CD4-positive, alpha-beta T cell treated with Interleukin-6 for 4 hours (primary cell): ENCODE data around the gene SNTG2.

Experiments
- DNase-seq: peaks from one replicate; pipeline ENCODE4 v3.0.0-alpha.2; 2020; ENCODE audit warnings: mixed read lengths

Gene SNTG2

GRCh38 chr2:1297372-1298159 is 346.9 kb downstream of the SNTG2 start:
- no peak for DNase-seq

GRCh38 chr2:1299043-1299442 is 348.4 kb downstream of the SNTG2 start:
- no peak for DNase-seq

DNA sequence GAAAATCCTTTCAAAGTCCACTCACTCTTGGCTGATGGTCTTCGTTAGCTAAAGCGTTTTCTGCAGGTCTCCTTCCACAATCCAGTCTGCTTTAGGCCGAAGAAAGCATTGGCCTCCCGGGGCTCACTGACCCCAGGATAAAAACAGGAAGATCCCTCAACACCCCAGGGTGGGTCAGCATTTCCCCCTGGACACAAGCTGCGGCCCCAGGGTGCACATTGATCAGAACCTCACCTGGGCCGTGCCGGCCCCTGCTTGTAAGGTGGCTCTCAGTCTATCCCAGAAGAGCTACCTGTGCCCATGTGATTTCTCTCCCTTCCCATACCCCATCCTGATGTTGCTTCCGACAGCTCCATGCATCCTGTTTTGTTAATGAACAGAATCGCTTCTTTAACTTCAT is 349.6 kb downstream of the SNTG2 start:
- no peak for DNase-seq

GRCh38 chr2:1301056-1301455 is 350.4 kb downstream of the SNTG2 start:
- DNase-seq = no peak

- DNase-seq = no peak
Measured at GRCh38 chr2:1305342-1306013, 354.8 kb downstream of the SNTG2 start.

DNA sequence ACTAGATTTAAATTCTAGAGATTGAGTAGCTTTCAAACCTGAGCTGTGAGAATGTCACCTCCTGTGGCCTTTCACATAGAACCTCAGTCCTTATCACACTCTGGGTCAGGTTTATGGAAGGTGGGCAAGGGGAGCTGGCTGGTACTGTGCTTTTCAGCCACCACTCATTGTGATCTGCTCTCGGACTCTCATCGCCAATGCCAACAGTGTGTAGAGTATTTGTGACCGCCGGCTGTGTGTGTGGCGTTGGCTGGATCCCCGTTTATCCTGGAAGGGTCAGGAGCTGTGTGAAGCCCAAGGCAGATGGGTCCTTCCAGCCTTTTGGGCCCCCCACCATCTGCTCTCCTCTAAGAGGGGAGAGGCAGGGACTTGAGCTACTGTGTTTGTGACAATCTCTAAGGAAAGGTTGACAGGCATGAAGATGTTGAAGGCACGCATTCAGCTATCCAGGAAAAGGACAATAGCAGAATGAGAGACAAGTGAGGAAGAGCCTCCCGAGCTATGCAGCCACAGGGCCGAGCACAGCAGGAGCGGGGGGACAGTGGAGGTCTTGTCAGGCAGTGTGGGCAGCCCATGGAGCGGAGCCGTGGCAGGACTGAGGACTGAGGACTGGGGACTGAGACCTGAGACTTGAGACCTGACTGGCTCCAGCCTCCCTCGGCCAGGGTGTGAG is 355.5 kb downstream of the SNTG2 start:
- no peak for DNase-seq

- DNase-seq = no peak
Measured at GRCh38 chr2:1306687-1307516, 356.3 kb downstream of the SNTG2 start.

- DNase-seq = no peak
Measured at GRCh38 chr2:1307670-1308069, 357.0 kb downstream of the SNTG2 start.

DNA sequence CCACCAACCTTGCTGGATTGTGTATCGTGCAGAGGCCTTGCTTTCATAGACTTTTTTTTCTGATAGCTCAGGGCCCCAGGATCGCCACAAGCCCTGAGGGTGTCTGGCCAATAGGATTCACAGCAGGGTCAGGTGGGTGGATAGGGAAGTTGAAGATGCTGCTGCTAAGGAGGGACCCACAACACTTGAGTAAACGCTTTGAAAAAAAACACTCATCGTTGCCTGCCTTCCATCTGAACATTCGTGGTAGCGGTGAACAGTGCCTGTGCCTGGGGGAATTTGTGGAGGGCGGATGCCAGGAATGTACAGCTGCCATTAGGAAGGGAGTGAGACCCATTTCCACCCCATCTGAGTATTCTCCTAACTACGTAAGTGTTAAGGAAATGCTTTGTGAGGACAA is 358.0 kb downstream of the SNTG2 start:
- DNase-seq = no peak

- DNase-seq = no peak
Measured at GRCh38 chr2:1309507-1309906, 358.9 kb downstream of the SNTG2 start.

GRCh38 chr2:1310202-1310601 is 359.6 kb downstream of the SNTG2 start:
- DNase-seq = no peak

- no peak for DNase-seq
Measured at GRCh38 chr2:1310866-1311265, 360.2 kb downstream of the SNTG2 start.

DNA sequence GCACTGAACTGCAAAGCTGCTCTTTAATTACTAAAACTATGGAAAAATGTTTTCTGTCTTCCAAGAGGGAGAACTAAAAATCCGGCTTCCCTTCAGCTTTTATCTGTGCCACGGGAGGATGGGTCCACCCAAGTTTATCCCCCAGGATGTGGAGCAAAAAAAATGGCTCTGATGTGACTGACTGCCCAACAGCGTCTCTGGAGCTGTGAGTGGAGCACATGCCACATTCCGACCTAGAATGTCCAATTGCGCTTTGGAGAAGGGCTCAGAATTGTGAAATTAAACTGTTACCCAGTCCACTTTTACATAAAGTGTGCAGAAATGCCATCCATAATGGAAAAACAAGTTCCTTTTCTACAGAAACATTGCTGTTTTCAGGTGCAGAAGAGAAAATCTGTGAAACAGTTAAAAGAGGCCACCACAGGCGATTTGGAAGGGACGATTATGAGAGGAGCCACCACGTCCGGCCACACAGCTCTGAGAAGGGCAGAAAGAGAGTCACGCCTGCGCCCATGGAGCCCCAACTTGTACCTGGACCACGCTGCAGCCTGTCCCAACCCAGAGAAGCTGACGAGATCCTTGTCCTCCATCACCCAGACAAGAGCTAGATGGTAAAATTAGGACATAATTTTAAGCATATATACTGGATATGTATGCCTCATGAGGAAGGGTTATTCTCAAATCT is 362.7 kb downstream of the SNTG2 start:
- DNase-seq = no peak

DNA sequence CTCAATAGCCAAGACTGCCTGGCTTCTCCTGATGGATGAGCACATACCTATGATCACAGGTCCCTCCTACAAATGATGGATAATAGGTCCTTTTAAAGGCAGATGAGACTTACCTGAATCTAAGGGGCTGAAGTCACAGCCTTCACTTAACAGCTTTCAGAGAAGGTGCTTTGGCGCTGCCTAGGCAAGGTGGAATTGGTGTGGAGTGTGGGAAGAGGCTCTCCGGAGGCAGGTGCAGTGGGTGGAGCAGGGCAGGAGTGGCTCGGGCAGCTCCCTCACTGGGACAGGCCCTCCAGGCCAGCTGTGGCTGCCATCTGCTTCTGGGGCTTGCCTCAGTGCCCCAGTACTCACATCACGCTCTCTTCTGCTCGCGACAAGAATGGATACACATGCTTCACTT is 363.6 kb downstream of the SNTG2 start:
- DNase-seq = no peak

GRCh38 chr2:1318366-1319009 is 367.8 kb downstream of the SNTG2 start:
- no peak for DNase-seq

- no peak for DNase-seq
Measured at GRCh38 chr2:1319393-1319792, 368.7 kb downstream of the SNTG2 start.

DNA sequence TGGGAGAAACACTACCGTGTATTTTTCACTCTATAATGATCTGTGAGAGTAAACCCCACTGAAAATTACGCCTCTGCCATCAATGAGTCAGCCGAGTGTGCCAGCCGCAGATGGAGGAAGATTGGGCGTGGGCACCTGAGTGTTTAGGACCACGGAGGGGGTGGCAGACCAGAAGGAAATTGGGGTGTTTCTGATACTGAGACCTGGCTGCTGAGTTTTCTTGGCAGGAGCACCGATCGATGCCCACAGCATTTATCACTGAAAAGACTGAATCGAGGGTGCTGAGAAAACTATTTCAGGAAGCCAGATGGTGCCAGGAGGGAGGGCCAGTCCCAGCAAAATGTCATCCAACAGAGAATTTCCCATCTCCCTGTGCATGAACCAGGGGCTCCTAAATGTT is 370.7 kb downstream of the SNTG2 start:
- DNase-seq = no peak

DNA sequence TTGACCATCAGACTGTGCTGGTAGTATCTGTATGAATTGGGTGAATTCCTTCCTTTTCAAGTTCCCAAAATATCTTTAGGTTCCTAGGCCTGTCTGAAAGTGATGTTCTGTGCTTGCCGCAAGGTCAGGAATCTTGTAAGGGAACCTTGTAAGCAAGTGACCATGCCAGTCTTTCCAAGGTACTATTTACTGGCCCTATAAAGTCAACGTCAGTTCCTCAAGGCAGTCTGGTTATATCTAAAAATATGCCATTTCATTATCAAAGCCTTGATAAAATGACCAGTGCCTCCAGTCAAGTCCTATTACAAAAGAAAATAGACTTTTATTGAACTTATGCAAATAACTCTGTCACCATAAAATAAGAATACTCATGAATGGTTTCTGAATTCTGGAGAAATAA is 374.2 kb downstream of the SNTG2 start:
- no peak for DNase-seq

- DNase-seq = no peak
Measured at GRCh38 chr2:1328684-1329083, 378.0 kb downstream of the SNTG2 start.

DNA sequence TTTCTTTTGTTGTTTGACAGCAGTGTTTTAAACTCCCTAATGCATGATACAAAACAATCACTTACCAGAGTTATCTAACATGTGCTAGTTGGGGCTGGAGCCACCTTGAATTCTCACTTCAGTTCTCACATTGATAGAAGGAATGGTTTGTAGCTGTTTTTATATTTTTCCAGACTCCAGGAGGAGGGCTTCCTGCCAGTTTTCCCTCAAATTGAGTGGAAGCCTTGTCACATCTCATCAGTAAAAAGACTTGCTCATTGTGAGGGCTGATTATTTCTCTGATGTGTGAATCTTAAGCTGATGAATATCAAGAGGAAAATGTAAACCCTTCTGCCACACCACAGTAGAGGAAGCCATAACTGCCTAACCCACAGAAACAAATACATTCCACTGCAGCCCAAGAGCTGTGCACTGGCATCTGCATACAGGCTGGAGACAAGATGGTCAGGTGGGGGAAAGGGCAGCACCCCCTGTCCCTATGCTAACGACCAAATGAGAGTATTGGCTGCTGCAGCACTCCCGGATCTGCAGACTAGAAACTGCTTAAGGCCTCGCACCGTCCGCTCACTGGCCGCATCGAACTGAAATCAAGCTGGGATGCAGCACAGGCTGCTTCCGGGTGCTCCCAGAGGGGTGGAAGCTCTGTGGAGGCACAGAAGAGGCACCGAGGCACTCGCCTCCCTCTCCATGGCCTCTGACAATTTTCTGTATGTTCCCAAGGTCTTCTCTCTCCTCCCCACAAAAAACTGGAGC is 388.9 kb downstream of the SNTG2 start:
- no peak for DNase-seq

DNA sequence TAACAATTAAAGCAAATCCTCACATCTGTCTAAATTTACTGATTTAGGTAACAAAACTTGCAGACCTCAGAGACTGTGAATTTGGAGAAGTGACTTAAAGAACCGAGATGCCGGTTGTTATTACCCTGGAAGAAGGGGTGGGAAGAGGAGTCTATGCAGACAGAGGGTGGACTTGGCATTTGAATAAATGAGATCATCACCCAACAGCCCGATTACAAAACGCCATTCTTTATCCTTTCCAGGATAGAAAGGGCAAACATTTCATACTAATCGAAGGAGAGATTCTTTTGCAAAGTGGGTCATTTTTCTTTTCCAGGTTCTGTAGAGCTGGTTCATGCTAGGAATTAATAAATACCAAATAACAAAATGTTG is 389.5 kb downstream of the SNTG2 start:
- no peak for DNase-seq
